ENCODE results near the gene ATP5F1E. TPM values are rescaled to one million over a fixed set of nuclear protein-coding genes. Genes with fewer than 3 reads are reported as not detected.

The ATP5F1E gene
- total RNA-seq, 1 donor from 2014 or later = 86.1 TPM

GRCh38 chr20:59033093-59033492, 958 bp upstream of the ATP5F1E start:
- ChIA-PET POLR2A (interaction anchor here (1.1 to 4.4 kb wide), 20 partner anchors 9 to 381 kb away, joined by 3 to 89 read pairs (median 12); partner anchors contain the start of genes CTSZ, NELFCD, PRELID3B and STX16), CTCF (interaction anchor here (0.7 to 2.4 kb wide), 4 partner anchors 28 to 189 kb away, joined by 3 to 10 read pairs (median 4); partner anchors contain the start of gene GNAS)
- peak overlapping the region; percentile 94 for H3K27ac Mint-ChIP-seq
- peaks cover 43% of the 10 kb centered on the region for H3K4me1 Mint-ChIP-seq
- H3K27me3 Mint-ChIP-seq = no peaks in the 10 kb centered on the region
- TF ChIP-seq CTCF (IDR thresholded peaks at IDR 0.05) = no peak
- intact Hi-C loops (cut with micrococcal nuclease) = loop anchor here (5.0 kb wide), 1 partner anchor 381 kb away; the partner anchor contains the start of gene STX16
- peaks cover 83% of the 10 kb centered on the region for H3K36me3 Mint-ChIP-seq (ENCODE audit: low read depth)
- ATAC-seq (ENCODE audit: low read depth) (no peak), DNase-seq (no peak)
- no peaks in the 10 kb centered on the region for H3K9me3 Mint-ChIP-seq
- peak overlapping the region; percentile 96 for H3K4me3 Mint-ChIP-seq

DNA sequence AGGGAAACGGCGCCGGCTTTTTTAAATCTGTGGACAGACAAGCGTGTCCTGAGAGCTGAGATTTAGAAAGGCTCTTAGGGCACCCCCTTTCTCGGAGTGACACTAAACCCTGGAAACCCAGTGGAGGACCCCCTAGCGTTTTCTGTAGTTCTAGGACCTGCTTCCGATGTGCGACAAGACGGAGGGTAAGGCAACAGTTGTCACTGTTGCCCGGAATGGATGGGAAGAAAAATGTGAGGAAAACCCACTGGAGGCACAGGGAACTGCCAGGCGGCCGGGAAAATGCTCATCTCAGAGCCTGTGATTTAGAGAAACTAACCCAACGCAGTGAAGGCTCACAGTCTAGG, 551 bp upstream of the ATP5F1E start:
- intact Hi-C loops (cut with micrococcal nuclease) = loop anchor here (1.0 to 5.0 kb wide), 8 partner anchors 10 to 723 kb away; partner anchors contain the start of genes CTSZ, NELFCD, PRELID3B and RAB22A
- TF ChIP-seq CTCF (IDR thresholded peaks at IDR 0.05) = no peak
- ChIA-PET CTCF (interaction anchor here (0.8 to 2.4 kb wide), 5 partner anchors 17 to 189 kb away, joined by 3 to 10 read pairs (median 5); no protein-coding TSS in a partner anchor), POLR2A (interaction anchor here (0.8 to 4.4 kb wide), 32 partner anchors 9 to 727 kb away, joined by 3 to 89 read pairs (median 7); partner anchors contain the start of genes CTSZ, GNAS, GNAS-AS1 and NELFCD)
- no peak for ATAC-seq (ENCODE audit: low read depth)
- Mint-ChIP-seq H3K9me3 (no peaks in the 10 kb centered on the region), H3K4me3 (peak overlapping the region; percentile 96), H3K4me1 (peaks cover 45% of the 10 kb centered on the region), H3K36me3 (ENCODE audit: low read depth) (peaks cover 83% of the 10 kb centered on the region), H3K27me3 (no peaks in the 10 kb centered on the region), H3K27ac (peak overlapping the region; percentile 94)
- DNase-seq = no peak

GRCh38 chr20:59031564-59032022, 542 bp downstream of the ATP5F1E start:
- intact Hi-C loops (cut with micrococcal nuclease) = loop anchor here (1.0 to 5.0 kb wide), 8 partner anchors 11 to 722 kb away; partner anchors contain the start of genes CTSZ, NELFCD, PRELID3B and RAB22A
- POLR2A ChIA-PET = interaction anchor here (0.9 to 4.4 kb wide), 27 partner anchors 8 to 1634 kb away, joined by 3 to 89 read pairs (median 7); partner anchors contain the start of genes CTSZ, GNAS, GNAS-AS1 and NELFCD
- DNase-seq = no peak
- CTCF ChIA-PET = interaction anchor here (0.9 to 2.4 kb wide), 6 partner anchors 16 to 191 kb away, joined by 3 to 10 read pairs (median 4); no protein-coding TSS in a partner anchor
- no peak for TF ChIP-seq CTCF (IDR thresholded peaks at IDR 0.05)
- no peaks in the 10 kb centered on the region for H3K27me3 Mint-ChIP-seq
- H3K4me1 Mint-ChIP-seq = peaks cover 56% of the 10 kb centered on the region
- H3K4me3 Mint-ChIP-seq = peak overlapping the region; percentile 96
- no peaks in the 10 kb centered on the region for H3K9me3 Mint-ChIP-seq
- H3K27ac Mint-ChIP-seq = peak overlapping the region; percentile 95
- no peak for ATAC-seq (ENCODE audit: low read depth)
- peaks cover 83% of the 10 kb centered on the region for H3K36me3 Mint-ChIP-seq (ENCODE audit: low read depth)

DNA sequence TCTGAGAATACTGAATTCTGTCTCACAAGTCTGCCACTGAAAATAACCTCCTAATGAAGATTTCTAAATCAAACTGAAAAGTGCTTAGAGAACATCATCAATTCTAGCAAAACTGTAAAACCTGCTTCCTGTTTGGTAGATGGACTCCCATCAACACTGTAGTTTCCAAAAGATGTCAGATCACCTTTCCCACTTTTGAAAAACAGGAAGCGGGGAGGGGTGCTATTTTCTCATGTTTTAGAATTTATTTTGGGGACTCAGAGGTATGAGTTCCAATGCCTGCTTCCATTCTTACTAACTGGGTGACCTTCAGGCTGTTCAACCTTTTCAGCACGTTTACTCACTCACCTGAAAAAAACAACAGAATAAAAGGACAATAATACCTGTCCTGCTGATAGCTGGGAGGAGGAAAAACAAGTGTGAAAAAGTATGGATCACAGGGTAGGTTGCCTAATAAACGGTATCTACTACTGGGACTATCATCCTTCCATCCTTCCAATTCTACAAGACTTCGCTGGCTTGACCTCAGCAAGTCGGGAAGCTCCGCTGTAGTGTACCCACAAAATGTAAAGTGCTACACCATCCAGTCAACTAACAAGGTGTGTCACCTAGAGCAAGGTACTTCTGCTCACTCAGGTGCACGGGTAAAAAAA, 1.1 kb downstream of the ATP5F1E start:
- intact Hi-C loops (cut with micrococcal nuclease) = loop anchor here (5.0 kb wide), 1 partner anchor 379 kb away; the partner anchor contains the start of gene STX16
- H3K27ac Mint-ChIP-seq = peak overlapping the region; percentile 95
- ChIA-PET CTCF (interaction anchor here (1.2 to 2.4 kb wide), 5 partner anchors 15 to 191 kb away, joined by 3 to 10 read pairs (median 5); no protein-coding TSS in a partner anchor), POLR2A (interaction anchor here (1.0 to 4.4 kb wide), 14 partner anchors 9 to 1633 kb away, joined by 3 to 89 read pairs (median 38); partner anchors contain the start of genes CTSZ, GNAS, GNAS-AS1 and NELFCD)
- H3K4me3 Mint-ChIP-seq = peak overlapping the region; percentile 96
- no peaks in the 10 kb centered on the region for H3K27me3 Mint-ChIP-seq
- peaks cover 58% of the 10 kb centered on the region for H3K4me1 Mint-ChIP-seq
- ATAC-seq (ENCODE audit: low read depth) (no peak), DNase-seq (no peak)
- no peak for TF ChIP-seq CTCF (IDR thresholded peaks at IDR 0.05)
- no peaks in the 10 kb centered on the region for H3K9me3 Mint-ChIP-seq
- H3K36me3 Mint-ChIP-seq (ENCODE audit: low read depth) = peaks cover 83% of the 10 kb centered on the region
